Measurements from ENCODE around the gene ANO6. TPM values are rescaled to one million over a fixed set of nuclear protein-coding genes. Genes with fewer than 3 reads are reported as not detected.
"Not testable (repeated sequence)": the region's sequence is repeated elsewhere in the genome, so short reads cannot be mapped to it uniquely, and the experiment has no call there.

ANO6 gene
- total RNA-seq, 2 donors from 2014 or later: 32.2 to 69.5 TPM

DNA sequence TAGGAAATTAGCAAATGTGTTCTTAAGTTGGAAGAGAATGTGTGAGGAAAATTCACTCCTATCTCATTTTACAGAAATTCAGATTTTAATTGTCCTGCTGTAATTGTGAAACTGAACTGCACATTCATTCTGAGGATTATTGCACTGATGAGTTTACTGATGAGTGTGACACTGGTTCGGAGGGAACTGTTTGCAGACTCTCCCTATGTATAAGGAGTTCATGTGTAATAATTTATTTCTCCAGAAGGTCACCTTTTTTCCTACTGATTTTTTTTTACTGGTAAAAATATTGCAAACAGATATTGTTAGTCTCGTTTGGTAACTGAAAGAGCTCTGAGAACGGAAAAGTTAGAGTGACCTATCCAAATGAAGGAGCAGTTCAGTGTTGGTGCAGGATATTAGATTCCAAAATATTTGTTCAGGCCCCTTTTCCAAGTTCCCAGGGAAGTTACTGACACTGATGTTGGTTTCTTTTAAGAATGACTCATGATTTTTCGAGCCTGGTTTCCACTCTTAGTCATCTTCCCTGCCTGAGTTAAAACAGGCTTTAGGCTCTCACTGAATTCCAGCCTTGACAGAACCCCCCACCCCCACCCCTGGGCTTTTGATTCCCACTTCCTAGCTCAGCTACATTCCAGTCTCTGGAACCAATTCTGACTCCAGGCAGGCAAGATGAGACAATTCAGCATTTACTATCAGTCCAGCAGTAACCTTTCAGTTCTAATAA is 18.4 kb downstream of the ANO6 start:
- Mint-ChIP-seq H3K27me3 (no peaks in the 10 kb centered on the region), H3K4me3 (no peak overlapping the region), H3K4me1 (peaks cover 38% of the 10 kb centered on the region), H3K36me3 (ENCODE audit: low read depth) (peaks cover 2% of the 10 kb centered on the region), H3K27ac (peak overlapping the region; percentile 54)
- DNase-seq: no peak
- no peak for ATAC-seq
- no peaks in the 10 kb centered on the region for H3K9me3 ChIP-seq (ENCODE audit: control insufficient read depth, low read length, poor library complexity, severe bottlenecking)

DNA sequence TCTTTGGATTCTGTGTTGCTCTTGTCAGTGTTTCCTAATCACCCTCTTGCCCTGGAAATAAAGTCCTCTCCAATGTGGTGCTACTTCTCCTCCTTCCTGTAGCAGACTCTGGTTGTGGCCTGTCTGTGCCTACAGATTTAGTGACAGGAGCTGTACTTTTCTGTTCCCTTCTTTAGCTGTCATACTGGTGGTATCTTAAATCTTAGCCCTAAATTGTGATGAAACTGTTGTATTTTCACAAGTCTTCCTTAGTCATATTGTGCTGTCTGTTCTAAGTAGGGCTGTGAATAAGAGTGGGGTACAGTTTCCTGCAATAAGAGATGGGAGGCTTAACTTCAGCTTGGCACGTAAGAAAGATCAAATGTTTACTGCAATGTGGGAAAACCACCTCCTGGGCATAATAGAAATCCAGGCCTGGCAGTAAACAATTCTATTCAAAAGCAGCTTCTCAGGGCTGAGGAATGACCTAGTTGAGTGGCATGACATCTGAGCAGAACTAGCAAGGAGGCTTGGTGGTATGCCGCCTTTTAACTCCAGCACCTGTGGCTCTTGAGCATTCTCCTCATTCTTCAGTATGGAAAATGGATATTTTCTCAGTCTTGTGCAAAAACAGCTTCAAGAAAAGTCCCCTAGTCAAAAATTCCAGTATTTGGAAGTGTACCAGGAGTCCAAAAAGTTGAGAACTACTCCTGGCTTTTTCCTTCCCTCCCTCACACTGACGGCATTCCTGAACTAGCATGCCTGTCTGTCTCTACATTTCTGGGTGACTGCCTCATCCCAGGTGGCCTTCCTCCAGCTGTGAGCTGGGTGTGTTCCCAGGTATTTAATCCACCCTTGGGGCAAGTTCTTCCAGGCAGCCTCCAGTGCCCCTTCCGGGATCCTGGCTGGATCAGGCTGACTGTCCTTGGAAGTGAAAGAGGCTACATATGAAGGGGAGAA is 19.5 kb downstream of the ANO6 start:
- Mint-ChIP-seq H3K27ac (peak overlapping the region; percentile 54), H3K4me3 (no peak overlapping the region), H3K36me3 (ENCODE audit: low read depth) (peaks cover 2% of the 10 kb centered on the region), H3K27me3 (no peaks in the 10 kb centered on the region), H3K4me1 (peaks cover 47% of the 10 kb centered on the region)
- no peak for DNase-seq
- ATAC-seq: no peak
- H3K9me3 ChIP-seq (ENCODE audit: control insufficient read depth, low read length, poor library complexity, severe bottlenecking): no peaks in the 10 kb centered on the region

DNA sequence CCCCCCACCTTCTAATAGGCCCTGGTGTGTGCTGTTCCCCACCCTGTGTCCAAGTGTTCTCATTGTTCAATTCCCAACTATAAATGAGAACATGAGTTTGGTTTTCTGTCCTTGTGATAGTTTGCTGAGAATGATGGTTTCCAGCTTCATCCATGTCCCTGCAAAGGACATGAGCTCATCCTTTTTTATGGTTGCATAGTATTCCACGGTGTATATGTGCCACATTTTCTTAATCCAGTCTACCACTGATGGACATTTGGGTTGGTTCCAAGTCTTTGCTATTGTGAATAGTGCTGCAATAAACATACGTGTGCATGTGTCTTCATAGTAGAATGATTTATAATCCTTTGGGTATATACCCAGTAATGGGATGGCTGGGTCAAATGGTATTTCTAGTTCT is 20.5 kb downstream of the ANO6 start:
- DNase-seq; H3K36me3 Mint-ChIP-seq (ENCODE audit: low read depth); H3K9me3 ChIP-seq (ENCODE audit: control insufficient read depth, low read length, poor library complexity, severe bottlenecking); H3K27me3 Mint-ChIP-seq; ATAC-seq; H3K27ac Mint-ChIP-seq; H3K4me3 Mint-ChIP-seq: not testable (repeated sequence)
- H3K4me1 Mint-ChIP-seq: peaks cover 49% of the 10 kb centered on the region

DNA sequence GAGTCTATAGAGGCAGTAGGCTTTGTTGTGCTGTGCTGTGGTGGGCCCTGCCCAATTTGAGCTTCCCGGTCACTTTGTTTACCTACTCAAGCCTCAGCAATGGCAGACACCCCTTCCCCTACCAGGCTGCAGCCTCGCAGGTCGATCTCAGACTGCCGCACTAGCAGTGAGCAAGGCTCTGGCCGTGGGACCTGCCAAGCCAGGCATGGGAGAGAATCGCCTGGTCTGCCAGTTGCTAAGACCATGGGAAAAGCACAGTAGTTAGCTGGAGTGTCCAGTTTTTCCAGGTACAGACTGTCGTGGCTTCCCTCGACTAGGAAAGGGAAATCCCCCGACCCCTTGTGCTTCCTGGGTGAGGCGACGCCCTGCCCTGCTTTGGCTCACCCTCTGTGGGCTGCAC is 26.3 kb downstream of the ANO6 start:
- Mint-ChIP-seq H3K27ac (peak overlapping the region; percentile 11), H3K4me3 (no peak overlapping the region), H3K36me3 (ENCODE audit: low read depth) (peaks cover 2% of the 10 kb centered on the region), H3K27me3 (no peaks in the 10 kb centered on the region), H3K4me1 (peaks cover 37% of the 10 kb centered on the region)
- DNase-seq (no peak), ATAC-seq (no peak)
- H3K9me3 ChIP-seq (ENCODE audit: control insufficient read depth, low read length, poor library complexity, severe bottlenecking): no peaks in the 10 kb centered on the region

DNA sequence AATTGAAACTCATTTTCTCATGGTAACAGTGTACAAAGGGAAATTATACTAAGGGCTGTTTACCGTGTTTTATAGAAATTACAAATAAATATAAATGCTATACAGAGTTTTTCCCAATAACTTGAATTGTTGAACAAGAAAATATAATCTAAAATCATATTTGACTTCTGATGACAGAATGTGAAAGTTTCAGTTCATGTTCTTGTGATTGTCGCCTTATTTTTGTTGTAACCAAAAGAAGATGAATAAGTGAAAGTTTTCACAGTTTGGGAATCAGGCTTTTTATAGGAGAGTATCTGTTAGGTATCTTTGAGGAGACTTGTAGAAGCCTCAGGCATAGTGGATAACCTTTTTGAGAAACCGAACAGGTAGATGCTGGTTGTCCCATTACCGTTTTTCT is 28.1 kb downstream of the ANO6 start:
- Mint-ChIP-seq H3K27me3 (no peaks in the 10 kb centered on the region), H3K4me3 (peak overlapping the region; percentile 84), H3K36me3 (ENCODE audit: low read depth) (peaks cover 2% of the 10 kb centered on the region), H3K27ac (peak overlapping the region; percentile 80), H3K4me1 (peaks cover 36% of the 10 kb centered on the region)
- ATAC-seq (no peak), DNase-seq (no peak)
- no peaks in the 10 kb centered on the region for H3K9me3 ChIP-seq (ENCODE audit: control insufficient read depth, low read length, poor library complexity, severe bottlenecking)

DNA sequence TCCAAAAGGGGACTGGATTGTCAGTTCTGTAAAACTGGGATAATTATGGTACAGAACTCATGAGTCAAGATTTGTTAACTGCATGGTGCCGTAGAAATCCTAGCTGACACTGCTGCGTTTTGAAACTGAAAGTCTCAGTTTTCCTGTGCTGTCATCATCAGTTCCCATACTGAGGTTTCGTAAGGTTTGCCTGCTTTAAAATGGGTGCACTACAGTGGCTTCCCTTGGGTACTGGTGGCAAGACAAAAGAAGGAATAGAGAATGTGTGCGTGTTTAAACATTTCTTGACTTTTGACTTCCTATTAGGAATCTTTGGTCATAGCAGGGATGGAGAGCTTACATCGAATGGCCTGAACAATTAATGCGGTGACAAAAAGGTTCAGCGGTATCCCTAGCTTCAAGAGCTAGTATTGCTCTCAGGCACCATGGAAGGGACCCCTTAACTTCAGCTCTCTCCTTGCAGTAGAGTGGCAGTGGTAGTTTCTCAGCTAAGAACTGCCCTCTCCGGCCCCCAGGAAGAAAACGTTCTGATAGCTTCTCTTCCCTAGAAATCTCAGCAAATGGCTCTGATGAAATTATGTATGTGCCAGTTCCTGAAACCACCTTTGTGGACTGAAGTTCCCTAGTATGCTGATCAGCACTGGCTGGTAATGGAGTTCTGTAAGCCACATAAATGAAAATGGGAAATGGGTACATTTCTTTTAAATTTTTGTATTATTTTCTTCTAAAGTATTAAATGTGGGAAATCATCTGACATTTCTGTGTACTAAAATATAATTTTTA is 28.9 kb downstream of the ANO6 start:
- Mint-ChIP-seq H3K27me3 (no peaks in the 10 kb centered on the region), H3K27ac (peak overlapping the region; percentile 80), H3K36me3 (ENCODE audit: low read depth) (peaks cover 2% of the 10 kb centered on the region), H3K4me3 (peak overlapping the region; percentile 84), H3K4me1 (peaks cover 31% of the 10 kb centered on the region)
- H3K9me3 ChIP-seq (ENCODE audit: control insufficient read depth, low read length, poor library complexity, severe bottlenecking): no peaks in the 10 kb centered on the region
- DNase-seq (no peak), ATAC-seq (peak; percentile 67)

DNA sequence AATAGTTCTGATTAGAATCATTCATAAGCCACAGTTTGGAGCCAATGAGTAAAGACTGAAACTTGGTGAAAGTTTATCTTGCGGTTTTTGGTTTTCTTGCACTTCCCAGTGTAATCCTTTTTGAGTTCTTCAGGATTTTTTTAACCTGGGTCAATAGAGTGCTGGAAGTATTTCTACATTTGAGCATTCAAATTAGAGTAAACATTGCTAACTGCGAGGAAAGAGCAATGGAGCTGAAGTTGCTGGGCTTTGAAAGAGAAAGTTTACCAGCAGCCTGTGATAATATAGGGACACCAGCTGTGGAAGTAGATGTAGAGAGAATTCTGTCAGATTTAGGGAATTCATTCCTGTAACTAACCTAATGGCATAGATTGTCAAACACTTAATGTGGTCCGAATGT is 30.3 kb downstream of the ANO6 start:
- ATAC-seq: no peak
- no peaks in the 10 kb centered on the region for H3K9me3 ChIP-seq (ENCODE audit: control insufficient read depth, low read length, poor library complexity, severe bottlenecking)
- Mint-ChIP-seq H3K4me1 (peaks cover 24% of the 10 kb centered on the region), H3K27ac (no peak overlapping the region), H3K27me3 (no peaks in the 10 kb centered on the region), H3K4me3 (no peak overlapping the region), H3K36me3 (ENCODE audit: low read depth) (peaks cover 2% of the 10 kb centered on the region)
- DNase-seq: no peak

DNA sequence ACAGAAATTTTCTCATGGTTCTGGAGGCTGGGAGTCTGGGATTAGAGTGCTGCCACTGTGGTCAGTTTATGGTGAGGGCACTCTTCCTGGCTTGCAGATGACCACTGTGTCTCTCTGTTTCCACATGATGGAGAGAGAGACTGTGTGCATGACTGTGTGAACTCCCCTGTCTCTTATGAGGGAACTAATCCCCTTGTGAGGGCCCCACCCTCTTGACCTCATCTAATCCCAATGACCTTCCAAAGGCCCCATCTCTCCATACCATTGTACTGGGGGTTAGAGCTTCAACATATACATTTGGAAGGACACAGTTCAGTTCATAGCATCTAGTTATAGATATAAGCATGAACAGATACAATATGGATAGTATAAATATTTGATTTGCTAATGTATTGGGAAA is 31.7 kb downstream of the ANO6 start:
- ATAC-seq (no peak), DNase-seq (no peak)
- H3K27me3 Mint-ChIP-seq: no peaks in the 10 kb centered on the region
- H3K27ac Mint-ChIP-seq: no peak overlapping the region
- no peak overlapping the region for H3K4me3 Mint-ChIP-seq
- H3K36me3 Mint-ChIP-seq (ENCODE audit: low read depth): no peaks in the 10 kb centered on the region
- H3K4me1 Mint-ChIP-seq: peaks cover 24% of the 10 kb centered on the region
- no peaks in the 10 kb centered on the region for H3K9me3 ChIP-seq (ENCODE audit: control insufficient read depth, low read length, poor library complexity, severe bottlenecking)

DNA sequence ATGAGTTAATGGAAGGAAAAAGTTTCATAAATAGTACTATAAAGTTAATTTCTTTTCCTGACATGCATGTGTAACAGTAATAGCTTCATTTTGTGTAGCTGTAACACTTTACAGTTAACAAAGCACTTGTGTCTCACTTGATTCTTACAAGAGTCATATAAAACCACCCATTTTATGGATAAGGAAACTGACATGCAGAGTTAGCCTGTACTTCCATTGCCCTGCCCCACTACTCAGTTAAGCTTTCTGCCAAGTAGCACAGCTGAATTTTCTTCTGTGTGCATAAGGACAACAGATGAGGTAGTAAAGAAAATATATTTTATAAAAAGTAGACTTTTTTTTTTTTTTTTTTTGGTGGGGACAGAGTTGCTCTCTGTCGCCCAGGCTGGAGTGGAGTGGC is 32.2 kb downstream of the ANO6 start:
- Mint-ChIP-seq H3K4me1 (peaks cover 24% of the 10 kb centered on the region), H3K4me3 (no peak overlapping the region), H3K27me3 (no peaks in the 10 kb centered on the region), H3K36me3 (ENCODE audit: low read depth) (no peaks in the 10 kb centered on the region), H3K27ac (no peak overlapping the region)
- DNase-seq (no peak), ATAC-seq (no peak)
- no peaks in the 10 kb centered on the region for H3K9me3 ChIP-seq (ENCODE audit: control insufficient read depth, low read length, poor library complexity, severe bottlenecking)

DNA sequence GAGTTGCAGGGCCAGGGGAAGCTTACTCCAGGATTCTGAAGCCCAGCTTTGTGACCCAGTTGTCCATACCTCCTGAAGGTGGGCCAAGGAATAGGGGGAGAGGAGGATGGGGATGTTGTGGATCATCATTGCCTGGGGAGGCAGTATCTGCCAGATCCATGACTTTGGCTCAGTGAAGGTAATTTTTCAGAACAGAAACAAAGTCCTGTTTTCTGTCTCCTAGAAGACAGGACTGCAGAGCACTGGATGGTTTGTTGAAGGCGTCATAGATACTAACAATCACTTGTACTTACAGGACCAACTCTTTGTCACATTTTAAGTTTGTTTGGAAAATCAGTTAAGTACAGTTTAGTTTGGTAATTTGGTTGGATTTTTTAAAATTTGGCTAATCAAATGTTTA is 38.4 kb downstream of the ANO6 start:
- H3K4me1 Mint-ChIP-seq: peaks cover 33% of the 10 kb centered on the region
- no peaks in the 10 kb centered on the region for H3K9me3 ChIP-seq (ENCODE audit: control insufficient read depth, low read length, poor library complexity, severe bottlenecking)
- ATAC-seq (no peak), DNase-seq (no peak)
- no peaks in the 10 kb centered on the region for H3K27me3 Mint-ChIP-seq
- H3K27ac Mint-ChIP-seq: peak overlapping the region; percentile 59
- H3K4me3 Mint-ChIP-seq: no peak overlapping the region
- H3K36me3 Mint-ChIP-seq (ENCODE audit: low read depth): peaks cover 4% of the 10 kb centered on the region

DNA sequence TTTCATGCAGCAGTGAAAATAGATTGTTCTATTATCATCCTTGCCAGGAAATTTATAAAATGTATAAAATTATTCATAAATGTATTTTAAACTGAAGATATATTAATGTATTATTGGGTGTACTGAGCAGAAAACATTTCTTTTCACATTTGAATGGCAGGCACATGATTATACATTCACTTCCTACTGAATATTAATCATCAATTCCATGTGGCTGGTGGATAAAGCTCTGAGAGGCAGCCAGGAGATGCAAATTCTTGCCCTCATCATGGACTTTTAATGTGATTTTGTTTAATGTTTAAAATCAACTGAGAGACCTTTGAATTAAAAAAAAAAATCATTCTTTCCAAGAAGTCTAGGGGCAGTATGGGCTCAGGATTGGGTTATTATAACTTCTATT is 40.8 kb downstream of the ANO6 start:
- no peak overlapping the region for H3K4me3 Mint-ChIP-seq
- no peak for DNase-seq
- H3K27ac Mint-ChIP-seq: peak overlapping the region; percentile 1
- peaks cover 4% of the 10 kb centered on the region for H3K36me3 Mint-ChIP-seq (ENCODE audit: low read depth)
- H3K27me3 Mint-ChIP-seq: no peaks in the 10 kb centered on the region
- no peaks in the 10 kb centered on the region for H3K9me3 ChIP-seq (ENCODE audit: control insufficient read depth, low read length, poor library complexity, severe bottlenecking)
- H3K4me1 Mint-ChIP-seq: peaks cover 47% of the 10 kb centered on the region
- no peak for ATAC-seq

DNA sequence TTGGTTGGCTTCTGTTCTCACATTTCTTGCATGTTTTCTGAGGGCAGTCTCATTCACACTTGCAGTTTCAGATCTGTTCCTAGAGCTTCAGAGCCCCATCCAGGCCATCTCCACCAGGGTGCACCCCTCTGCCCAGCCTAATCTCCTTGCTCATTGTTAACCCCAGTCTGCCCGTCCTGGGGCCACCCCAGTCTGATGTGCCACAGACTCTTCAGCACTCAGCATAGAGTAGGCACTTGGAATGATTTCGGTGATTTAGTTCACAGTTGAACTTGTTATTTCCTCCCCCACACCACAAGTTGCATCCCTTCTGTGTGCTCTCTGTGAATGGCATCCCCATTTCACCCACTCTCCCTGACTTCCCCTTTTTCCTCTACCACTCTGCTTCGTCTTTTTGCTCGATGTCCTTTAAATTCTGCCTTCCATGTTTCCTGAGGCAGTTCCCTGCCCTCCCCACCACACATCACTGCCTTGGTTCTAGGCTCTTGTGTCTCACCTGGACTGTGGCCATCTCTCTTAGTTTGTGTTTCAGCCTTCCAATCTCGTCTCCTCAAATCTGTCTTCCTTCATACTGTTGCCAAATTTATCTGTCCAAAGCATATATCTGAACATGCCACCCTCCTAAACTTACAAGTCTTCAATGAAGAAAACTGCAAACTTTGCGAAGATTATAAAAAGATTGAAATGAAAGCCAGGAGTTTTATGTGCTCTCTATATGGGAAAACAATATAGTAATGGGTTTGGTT is 41.5 kb downstream of the ANO6 start:
- Mint-ChIP-seq H3K27ac (peak overlapping the region; percentile 1), H3K4me1 (peaks cover 44% of the 10 kb centered on the region), H3K27me3 (no peaks in the 10 kb centered on the region), H3K4me3 (peak overlapping the region; percentile 33), H3K36me3 (ENCODE audit: low read depth) (peaks cover 4% of the 10 kb centered on the region)
- no peak for DNase-seq
- H3K9me3 ChIP-seq (ENCODE audit: control insufficient read depth, low read length, poor library complexity, severe bottlenecking): no peaks in the 10 kb centered on the region
- no peak for ATAC-seq
